ENCODE data around the gene OSTF1. TPM values are rescaled to one million over a fixed set of nuclear protein-coding genes. Genes with fewer than 3 reads are reported as not detected.

The OSTF1 gene
- total RNA-seq, 1 experiment from 2014 or later = 26.5 TPM

GRCh38 chr9:75096796-75097195 lies 8.5 kb downstream of the OSTF1 start:
- POLR2A ChIA-PET (ENCODE audit: unreplicated experiment) = no interaction called here
- CTCF ChIA-PET = no interaction called here
- H4K20me1 ChIP-seq (ENCODE audit: low read length) = no peaks in the 10 kb centered on the region
- DNase-seq (no peak), ATAC-seq (no peak)
- H3K27me3 ChIP-seq (ENCODE audit: low read length) = no peaks in the 10 kb centered on the region
- TF ChIP-seq EZH2phosphoT487 (IDR thresholded peaks at IDR 0.05; ENCODE audit: borderline replicate concordance, low read length) (no peak), EZH2 (IDR thresholded peaks at IDR 0.05; ENCODE audit: low read length, unreplicated experiment) (no peak), CTCF (conservative IDR thresholded peaks at IDR 0.05; ENCODE audit: low read depth, low read length) (no peak)
- H3K36me3 ChIP-seq (ENCODE audit: low read depth, low read length) = no peaks in the 10 kb centered on the region
- no peaks in the 10 kb centered on the region for H3K9me2 ChIP-seq (replicated peaks; ENCODE audit: low read length)
- H3K4me3 ChIP-seq (ENCODE audit: low read length) = no peak overlapping the region
- H3F3A ChIP-seq (ENCODE audit: low read length, unreplicated experiment) = no peaks in the 10 kb centered on the region
- no peak overlapping the region for H3K9ac ChIP-seq (ENCODE audit: low read length)
- intact Hi-C loops (cut with micrococcal nuclease) = no loop called here
- no peaks in the 10 kb centered on the region for H3K9me3 ChIP-seq (ENCODE audit: low read length)
- H2AFZ ChIP-seq (ENCODE audit: low read length) = no peak overlapping the region
- H3K4me1 ChIP-seq (ENCODE audit: insufficient read depth, low read length) = no peaks in the 10 kb centered on the region
- peaks cover 22% of the 10 kb centered on the region for H3K79me2 ChIP-seq (ENCODE audit: low read length)
- H3K27ac ChIP-seq (ENCODE audit: low read length) = no peak overlapping the region
- H3K4me2 ChIP-seq (ENCODE audit: low read length) = no peak overlapping the region
- no TSS peak for BruUV-seq (replicated peaks)

- intact Hi-C loops (cut with micrococcal nuclease) = no loop called here
- Histone ChIP-seq H3K4me2 (ENCODE audit: low read length) (no peak overlapping the region), H3K4me3 (ENCODE audit: low read length) (no peak overlapping the region), H3K9me3 (ENCODE audit: low read length) (no peaks in the 10 kb centered on the region), H3K79me2 (ENCODE audit: low read length) (0 out of 2 replicates have a peak, but pooled peaks cover 3% of the 10 kb centered on the region), H3K9ac (ENCODE audit: low read length) (no peak overlapping the region), H4K20me1 (ENCODE audit: low read length) (no peaks in the 10 kb centered on the region), H3K36me3 (ENCODE audit: low read depth, low read length) (no peaks in the 10 kb centered on the region), H3K27me3 (ENCODE audit: low read length) (no peaks in the 10 kb centered on the region), H3F3A (ENCODE audit: low read length, unreplicated experiment) (no peaks in the 10 kb centered on the region), H3K4me1 (ENCODE audit: insufficient read depth, low read length) (peaks cover 5% of the 10 kb centered on the region; the same call in 1 of the 2 replicates), H3K9me2 (replicated peaks; ENCODE audit: low read length) (no peaks in the 10 kb centered on the region), H3K27ac (ENCODE audit: low read length) (no peak overlapping the region), H2AFZ (ENCODE audit: low read length) (no peak overlapping the region)
- POLR2A ChIA-PET (ENCODE audit: unreplicated experiment) = no interaction called here
- no peak for ATAC-seq
- CTCF ChIA-PET = no interaction called here
- BruUV-seq (replicated peaks) = no TSS peak
- no peak for DNase-seq
- TF ChIP-seq EZH2 (IDR thresholded peaks at IDR 0.05; ENCODE audit: low read length, unreplicated experiment) (no peak), EZH2phosphoT487 (IDR thresholded peaks at IDR 0.05; ENCODE audit: borderline replicate concordance, low read length) (no peak), CTCF (conservative IDR thresholded peaks at IDR 0.05; ENCODE audit: low read depth, low read length) (no peak)
Measured at GRCh38 chr9:75101004-75101588, 12.8 kb downstream of the OSTF1 start.

GRCh38 chr9:75102177-75102790 lies 14.0 kb downstream of the OSTF1 start:
- no peaks in the 10 kb centered on the region for H3K9me3 ChIP-seq (ENCODE audit: low read length)
- BruUV-seq (replicated peaks) = no TSS peak
- no peaks in the 10 kb centered on the region for H4K20me1 ChIP-seq (ENCODE audit: low read length)
- no peak overlapping the region for H3K4me3 ChIP-seq (ENCODE audit: low read length)
- H3K36me3 ChIP-seq (ENCODE audit: low read depth, low read length) = no peaks in the 10 kb centered on the region
- peaks cover 5% of the 10 kb centered on the region; the same call in 1 of the 2 replicates for H3K4me1 ChIP-seq (ENCODE audit: insufficient read depth, low read length)
- H2AFZ ChIP-seq (ENCODE audit: low read length) = no peak overlapping the region
- POLR2A ChIA-PET (ENCODE audit: unreplicated experiment) = no interaction called here
- TF ChIP-seq CTCF (conservative IDR thresholded peaks at IDR 0.05; ENCODE audit: low read depth, low read length) = no peak
- no peak for TF ChIP-seq EZH2phosphoT487 (IDR thresholded peaks at IDR 0.05; ENCODE audit: borderline replicate concordance, low read length)
- no peak for TF ChIP-seq EZH2 (IDR thresholded peaks at IDR 0.05; ENCODE audit: low read length, unreplicated experiment)
- no peaks in the 10 kb centered on the region for H3F3A ChIP-seq (ENCODE audit: low read length, unreplicated experiment)
- H3K9ac ChIP-seq (ENCODE audit: low read length) = no peak overlapping the region
- peak; percentile 76 for ATAC-seq
- peak overlapping the region; percentile 7; the same call in 1 of the 2 replicates for H3K27ac ChIP-seq (ENCODE audit: low read length)
- intact Hi-C loops (cut with micrococcal nuclease) = no loop called here
- H3K27me3 ChIP-seq (ENCODE audit: low read length) = no peaks in the 10 kb centered on the region
- no peaks in the 10 kb centered on the region for H3K79me2 ChIP-seq (ENCODE audit: low read length)
- no peak overlapping the region for H3K4me2 ChIP-seq (ENCODE audit: low read length)
- peak; percentile 2 for DNase-seq
- H3K9me2 ChIP-seq (replicated peaks; ENCODE audit: low read length) = no peaks in the 10 kb centered on the region
- CTCF ChIA-PET = no interaction called here

Data from PC-3 (cell line).